Measurements from ENCODE around the gene TFPI2.
"Not testable (repeated sequence)": the region's sequence is repeated elsewhere in the genome, so short reads cannot be mapped to it uniquely, and the experiment has no call there.

The TFPI2 gene

GRCh38 chr7:93914581-93915066 lies 24.1 kb upstream of the TFPI2 start:
- no peak overlapping the region for H3K4me3 ChIP-seq (ENCODE audit: low read depth, low read length)
- TF ChIP-seq CTCF (IDR thresholded peaks at IDR 0.05; ENCODE audit: low read depth, low read length): no peak

GRCh38 chr7:93913197-93913596 lies 22.6 kb upstream of the TFPI2 start:
- no peak overlapping the region for H3K4me3 ChIP-seq (ENCODE audit: low read depth, low read length)
- no peak for TF ChIP-seq CTCF (IDR thresholded peaks at IDR 0.05; ENCODE audit: low read depth, low read length)

GRCh38 chr7:93911661-93912060 lies 21.1 kb upstream of the TFPI2 start:
- H3K4me3 ChIP-seq (ENCODE audit: low read depth, low read length): not testable (repeated sequence)

GRCh38 chr7:93911242-93911641 lies 20.7 kb upstream of the TFPI2 start:
- H3K4me3 ChIP-seq (ENCODE audit: low read depth, low read length): not testable (repeated sequence)

GRCh38 chr7:93910076-93910994 lies 19.8 kb upstream of the TFPI2 start:
- no peak overlapping the region for H3K4me3 ChIP-seq (ENCODE audit: low read depth, low read length)
- no peak for TF ChIP-seq CTCF (IDR thresholded peaks at IDR 0.05; ENCODE audit: low read depth, low read length)

GRCh38 chr7:93906267-93906666 lies 15.7 kb upstream of the TFPI2 start, which contains the start of gene GNGT1:
Gene GNGT1, plus strand, starts transcription at chr7:93906567. Its CDS starts 180 bp downstream, at chr7:93906747.
- no peak for TF ChIP-seq CTCF (IDR thresholded peaks at IDR 0.05; ENCODE audit: low read depth, low read length)
- no peak within 1 kb of the TSS for H3K4me3 ChIP-seq (ENCODE audit: low read depth, low read length)

- TF ChIP-seq CTCF (IDR thresholded peaks at IDR 0.05; ENCODE audit: low read depth, low read length): peak; percentile 65
- H3K4me3 ChIP-seq (ENCODE audit: low read depth, low read length): no peak overlapping the region
These were observed 12.3 kb upstream of the TFPI2 start for GRCh38 chr7:93902777-93903423.

GRCh38 chr7:93897680-93898079 lies 7.1 kb upstream of the TFPI2 start:
- TF ChIP-seq CTCF (IDR thresholded peaks at IDR 0.05; ENCODE audit: low read depth, low read length): no peak
- no peak overlapping the region for H3K4me3 ChIP-seq (ENCODE audit: low read depth, low read length)

All from WI38 (cell line).